ENCODE results near the gene ZFHX3.

- no peak for TF ChIP-seq RAD21 (CRISPR knock-in tag; conservative IDR thresholded peaks at IDR 0.05 in 1 of 2, IDR thresholded peaks at IDR 0.05 in 1 of 2)
- TF ChIP-seq CTCF (IDR thresholded peaks at IDR 0.05 in 2 of 3, conservative IDR thresholded peaks at IDR 0.05 in 1 of 3; ENCODE audit: insufficient read depth in 2 of 3, low read depth in 1 of 3, low read length in 3 of 3) = no peak
- no peak for TF ChIP-seq NR1H2 (CRISPR knock-in tag; IDR thresholded peaks at IDR 0.05)
- no peak for TF ChIP-seq PHF20 (IDR thresholded peaks at IDR 0.05; ENCODE audit: partially characterized antibody)
- no peak for TF ChIP-seq FOS (IDR thresholded peaks at IDR 0.05; ENCODE audit: extremely low read depth, insufficient read length)
- no peak for TF ChIP-seq KDM1A (IDR thresholded peaks at IDR 0.05)
- no peak for TF ChIP-seq SMC3 (conservative IDR thresholded peaks at IDR 0.05; ENCODE audit: insufficient read depth, low read depth, low read length)
- no peak for TF ChIP-seq YBX1 (IDR thresholded peaks at IDR 0.05)
- TF ChIP-seq CBFA2T3 (IDR thresholded peaks at IDR 0.05) = no peak
- no peak for TF ChIP-seq ZNF274 (IDR thresholded peaks at IDR 0.05; ENCODE audit: borderline replicate concordance, low read depth, low read length)
- no peak for TF ChIP-seq MAX (CRISPR knock-in tag; IDR thresholded peaks at IDR 0.05)
Measured at GRCh38 chr16:72829846-72830775, 217.8 kb downstream of the ZFHX3 start.

Data from K562 (cell line).